B cell (primary cell): Measurements from ENCODE around the gene NOL3.

Source experiments
- CTCF ChIP-seq: fragments of 200-600 bp; IDR thresholded peaks from one replicate; pipeline ENCODE4 v1.8.0; 2022; ENCODE audit warnings: antibody characterized with exemption, mild to moderate bottlenecking
- EZH2 ChIP-seq: IDR thresholded peaks from 2 replicates; pipeline ENCODE4 v1.6.1; 2012; ENCODE audit warnings: borderline replicate concordance, low read depth, mild to moderate bottlenecking, moderate library complexity, low read length; ENCODE audit not compliant: insufficient read depth, poor library complexity, severe bottlenecking

- TF ChIP-seq CTCF, result no peak
- no peak for TF ChIP-seq EZH2
Observed at GRCh38 chr16:67170949-67171649, 761 bp downstream of the NOL3 start.
